GM12801 (cell line): Measurements from ENCODE around the gene LDHAL6B.

Experiments
- CTCF ChIP-seq: IDR thresholded peaks from one replicate; pipeline ENCODE4 v1.5.1; 2011; ENCODE audit warnings: control low read depth; ENCODE audit not compliant: insufficient read length; ENCODE audit errors: extremely low read depth

The LDHAL6B gene

DNA sequence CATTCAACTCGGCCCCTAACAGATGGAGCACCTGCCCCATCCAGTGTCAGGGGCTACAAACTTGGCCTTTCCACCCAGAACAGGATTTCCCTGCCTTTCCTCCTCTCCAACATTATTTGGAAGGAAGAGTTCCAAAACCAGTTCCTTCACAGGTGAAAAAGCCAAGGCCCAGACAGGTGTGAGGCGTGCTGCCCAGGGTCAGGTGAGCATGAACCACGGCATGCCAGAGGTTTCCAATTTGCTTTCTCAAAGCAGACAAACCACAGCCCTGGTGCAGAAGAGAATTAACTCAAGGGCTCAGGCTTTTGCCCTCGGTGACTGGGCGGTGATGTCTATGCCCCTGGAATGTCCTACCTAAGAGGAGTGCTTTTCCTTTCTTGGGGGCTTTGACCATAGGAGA, 43.2 kb downstream of the LDHAL6B start:
- no peak for TF ChIP-seq CTCF

DNA sequence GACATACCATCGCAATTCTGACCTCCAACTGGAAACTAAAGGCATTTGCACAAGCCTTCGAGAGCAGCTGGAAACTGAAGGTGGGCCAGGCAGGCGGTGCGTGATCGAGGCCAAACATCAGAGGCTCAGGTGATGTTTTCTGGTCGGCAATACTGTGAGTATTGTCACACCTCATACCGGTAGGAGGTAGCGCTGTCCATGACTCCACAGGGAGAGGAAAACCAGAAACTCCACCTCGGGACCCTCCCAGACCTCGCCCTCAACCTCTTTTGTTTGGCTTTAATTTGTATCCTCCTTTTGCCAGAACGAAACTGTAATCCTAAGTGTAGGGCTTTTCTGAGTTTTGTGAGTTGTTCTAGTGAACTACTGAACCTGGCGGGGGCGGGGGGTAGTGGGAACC, 43.6 kb downstream of the LDHAL6B start:
- no peak for TF ChIP-seq CTCF

- no peak for TF ChIP-seq CTCF
These were observed 44.6 kb downstream of the LDHAL6B start for GRCh38 chr15:59251001-59251845.

GRCh38 chr15:59252137-59252536, 45.5 kb downstream of the LDHAL6B start:
- no peak for TF ChIP-seq CTCF

DNA sequence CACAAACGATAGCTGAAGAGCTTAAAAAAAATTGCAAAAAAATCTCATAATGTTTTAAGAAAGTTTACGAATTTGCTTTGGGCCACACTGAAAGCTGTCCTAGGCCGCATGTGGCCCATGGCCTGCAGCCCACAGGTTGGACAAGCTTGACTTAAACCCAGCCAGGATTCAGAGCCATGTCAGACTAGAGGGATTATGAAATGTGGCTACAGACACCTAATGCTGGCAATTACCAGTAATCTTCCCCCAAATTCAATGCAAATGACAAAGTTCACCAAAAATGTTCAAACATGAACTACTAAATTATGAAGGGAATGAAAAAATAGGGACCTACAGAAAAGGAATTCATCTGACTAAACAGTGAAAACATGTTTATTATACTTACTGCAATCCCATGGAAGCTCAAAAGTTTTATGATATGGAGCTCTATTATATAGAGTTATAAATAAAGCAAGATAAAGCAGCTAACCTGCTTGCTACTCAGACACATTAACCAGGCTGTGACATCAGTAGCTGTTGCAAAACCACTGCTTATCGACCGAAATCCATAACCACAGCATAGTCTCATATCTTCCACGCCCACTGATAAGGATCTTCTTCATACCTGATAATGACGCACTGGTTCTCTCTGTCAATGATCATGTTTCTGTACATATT, 49.2 kb downstream of the LDHAL6B start:
- no peak for TF ChIP-seq CTCF

GRCh38 chr15:59256482-59256881, 49.8 kb downstream of the LDHAL6B start:
- TF ChIP-seq CTCF = no peak

DNA sequence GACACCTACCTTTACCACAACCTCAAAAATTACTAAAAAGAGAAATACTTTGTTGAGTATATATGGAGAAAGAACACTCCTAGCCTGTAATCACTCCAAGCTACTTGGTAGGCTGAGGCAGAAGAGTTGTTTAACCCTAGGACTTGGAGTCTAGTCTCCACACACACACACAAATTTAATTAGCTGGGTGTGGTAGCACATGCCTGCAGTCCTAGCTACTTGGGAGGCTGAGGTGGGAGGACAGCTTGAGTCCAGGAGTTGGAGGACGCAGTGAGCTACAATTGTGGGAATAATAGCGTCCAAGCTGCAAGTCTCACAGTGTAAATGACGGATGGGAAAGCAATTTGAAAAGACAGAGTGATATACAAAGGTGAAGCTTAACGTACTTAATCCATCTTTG, 50.5 kb downstream of the LDHAL6B start:
- no peak for TF ChIP-seq CTCF
